ACC112 (cell line): ENCODE measurements around the gene ECHS1.

Experiments used
- H2AFZ ChIP-seq: fragments of 200-600 bp; sonication (generic); one replicate; pipeline ENCODE4 v1.6.0; 2017; ENCODE audit warnings: antibody characterized with exemption, low read length; ENCODE audit not compliant: unreplicated experiment
- H3K27ac ChIP-seq: fragments of 200-600 bp; sonication (generic); 2 replicates; pipeline ENCODE4 v1.5.1; 2014; ENCODE audit warnings: low read depth, mild to moderate bottlenecking, antibody characterized with exemption, low read length, moderate library complexity
- H3K27me3 ChIP-seq: fragments of 200-600 bp; sonication (generic); 2 replicates; pipeline ENCODE4 v1.6.1; 2014; ENCODE audit warnings: mild to moderate bottlenecking, antibody characterized with exemption, low read length, moderate library complexity, mixed read lengths; ENCODE audit not compliant: insufficient read depth
- H3K36me3 ChIP-seq: fragments of 200-600 bp; sonication (generic); 2 replicates; pipeline ENCODE4 v1.6.1; 2016; ENCODE audit warnings: mild to moderate bottlenecking, antibody characterized with exemption, low read length, moderate library complexity, mixed read lengths; ENCODE audit not compliant: insufficient read depth
- H3K4me1 ChIP-seq: fragments of 200-600 bp; sonication (generic); one replicate; pipeline ENCODE4 v1.6.1; 2016; ENCODE audit warnings: low read length, mixed read lengths; ENCODE audit not compliant: insufficient read depth, unreplicated experiment, control insufficient read depth
- H3K4me3 ChIP-seq: fragments of 200-600 bp; sonication (generic); 2 replicates; pipeline ENCODE4 v1.5.1; 2014; ENCODE audit warnings: mild to moderate bottlenecking, low read depth, low read length
- H3K79me2 ChIP-seq: fragments of 200-600 bp; sonication (generic); one replicate; pipeline ENCODE4 v1.6.0; 2016; ENCODE audit warnings: low read length; ENCODE audit not compliant: control insufficient read depth, unreplicated experiment, insufficient read depth

ECHS1 gene

DNA sequence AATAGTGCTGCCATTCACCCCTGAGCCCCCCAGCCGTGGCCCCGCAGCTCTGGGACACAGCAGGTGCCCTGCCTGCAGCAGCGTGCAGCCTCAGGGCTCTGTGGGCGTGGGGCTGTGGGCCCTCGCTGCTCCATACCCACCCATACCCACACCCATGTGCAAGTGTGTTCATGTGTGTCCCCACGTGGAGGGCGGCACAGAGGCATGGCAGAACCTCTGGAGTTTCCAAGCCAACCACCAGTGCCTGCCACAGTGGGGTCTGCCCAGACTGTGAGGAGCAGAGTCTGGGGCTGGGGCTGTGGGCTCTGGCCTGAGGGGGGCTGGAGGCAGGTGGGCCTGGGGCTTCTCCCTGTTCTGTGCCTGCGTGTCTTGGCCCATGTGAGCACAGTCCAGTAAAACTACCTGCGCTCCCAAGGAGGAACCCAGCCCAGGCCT is 23.6 kb downstream of the ECHS1 start:
- no peak overlapping the region for H3K27ac ChIP-seq
- no peak overlapping the region for H3K4me3 ChIP-seq
- H3K79me2 ChIP-seq: no peaks in the 10 kb centered on the region
- H3K36me3 ChIP-seq: no peaks in the 10 kb centered on the region
- H2AFZ ChIP-seq: no peak overlapping the region
- H3K27me3 ChIP-seq: peaks cover 6% of the 10 kb centered on the region; the same call in 1 of the 2 replicates
- H3K4me1 ChIP-seq: peaks cover 3% of the 10 kb centered on the region

- Histone ChIP-seq H3K36me3 (no peaks in the 10 kb centered on the region), H3K4me1 (peaks cover 3% of the 10 kb centered on the region), H3K4me3 (no peak overlapping the region), H3K79me2 (no peaks in the 10 kb centered on the region), H3K27me3 (peaks cover 6% of the 10 kb centered on the region; the same call in 1 of the 2 replicates), H2AFZ (no peak overlapping the region), H3K27ac (no peak overlapping the region)
Measured at GRCh38 chr10:133349160-133349568, 24.0 kb downstream of the ECHS1 start.

GRCh38 chr10:133347710-133348517 is 25.2 kb downstream of the ECHS1 start:
- Histone ChIP-seq H3K4me1 (peaks cover 3% of the 10 kb centered on the region), H3K27ac (no peak overlapping the region), H3K36me3 (no peaks in the 10 kb centered on the region), H3K4me3 (no peak overlapping the region), H3K27me3 (peaks cover 6% of the 10 kb centered on the region; the same call in 1 of the 2 replicates), H3K79me2 (no peaks in the 10 kb centered on the region), H2AFZ (no peak overlapping the region)

DNA sequence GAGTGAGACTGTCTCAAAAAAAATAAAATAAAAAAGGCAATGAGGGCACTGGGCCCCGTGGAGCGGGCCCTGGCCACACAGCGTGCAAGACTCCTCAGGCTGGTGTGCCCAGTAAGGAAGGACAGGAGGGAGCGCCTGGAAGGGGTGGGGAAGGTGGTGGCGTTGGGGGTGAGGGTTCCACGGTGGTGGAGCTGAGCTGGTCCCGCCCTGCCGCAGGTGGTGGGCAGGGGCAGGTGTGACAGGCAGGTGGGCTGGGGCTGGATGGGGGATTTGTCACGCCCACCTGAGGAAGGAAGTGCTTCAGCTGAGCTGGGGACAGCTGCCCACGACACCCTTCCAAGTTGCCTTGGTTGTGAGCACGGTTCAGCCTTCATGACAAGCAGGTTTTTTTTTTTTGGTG is 26.7 kb downstream of the ECHS1 start:
- Histone ChIP-seq H3K79me2 (no peaks in the 10 kb centered on the region), H3K27ac (no peak overlapping the region), H3K4me1 (peaks cover 3% of the 10 kb centered on the region), H3K27me3 (peaks cover 6% of the 10 kb centered on the region; the same call in 1 of the 2 replicates), H3K4me3 (no peak overlapping the region), H2AFZ (no peak overlapping the region), H3K36me3 (no peaks in the 10 kb centered on the region)

DNA sequence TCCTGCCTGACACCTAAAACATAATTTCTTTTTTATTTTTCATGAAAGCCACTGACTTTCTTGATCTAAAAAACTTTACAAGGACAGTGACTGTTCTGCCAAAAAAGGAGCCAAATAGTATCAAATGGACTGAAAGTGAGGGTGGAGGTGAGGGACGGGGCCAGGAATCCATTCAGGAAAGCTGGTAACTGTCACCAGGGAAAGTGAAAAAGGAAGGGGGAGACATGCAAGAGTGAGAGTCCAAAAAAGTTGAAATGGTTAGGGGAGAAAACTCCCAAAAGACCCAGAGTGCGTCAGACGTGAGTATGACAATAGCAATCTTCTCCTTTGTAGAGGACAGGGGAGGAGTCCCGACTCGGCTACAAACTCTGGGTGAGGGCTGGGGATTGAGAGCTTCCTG is 28.9 kb downstream of the ECHS1 start:
- no peak overlapping the region for H3K4me3 ChIP-seq
- H3K4me1 ChIP-seq: peaks cover 3% of the 10 kb centered on the region
- peaks cover 6% of the 10 kb centered on the region; the same call in 1 of the 2 replicates for H3K27me3 ChIP-seq
- no peaks in the 10 kb centered on the region for H3K79me2 ChIP-seq
- no peaks in the 10 kb centered on the region for H3K36me3 ChIP-seq
- H3K27ac ChIP-seq: no peak overlapping the region
- H2AFZ ChIP-seq: no peak overlapping the region

DNA sequence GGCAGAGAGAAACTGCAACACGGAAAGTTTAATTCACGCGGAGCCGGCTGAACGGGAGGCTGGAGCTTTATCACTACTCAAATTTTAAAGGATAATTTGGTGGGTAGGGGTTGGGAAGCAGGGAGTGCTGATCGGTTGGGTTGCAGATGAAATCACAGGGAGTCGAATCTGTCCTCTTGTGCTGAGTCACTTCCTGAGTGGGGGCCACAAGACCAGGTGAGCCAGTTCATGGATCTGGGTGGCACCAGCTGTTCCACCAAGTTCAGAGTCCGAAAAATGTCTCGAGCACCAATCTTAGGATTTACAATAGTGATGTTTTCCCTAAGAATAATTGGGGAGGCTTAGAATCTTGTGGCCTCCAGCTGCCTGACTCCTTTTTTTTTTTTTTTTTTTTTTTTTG is 29.6 kb downstream of the ECHS1 start:
- peaks cover 3% of the 10 kb centered on the region for H3K4me1 ChIP-seq
- no peaks in the 10 kb centered on the region for H3K79me2 ChIP-seq
- H3K27me3 ChIP-seq: peaks cover 6% of the 10 kb centered on the region; the same call in 1 of the 2 replicates
- no peak overlapping the region for H3K4me3 ChIP-seq
- no peak overlapping the region for H2AFZ ChIP-seq
- H3K36me3 ChIP-seq: no peaks in the 10 kb centered on the region
- H3K27ac ChIP-seq: no peak overlapping the region

GRCh38 chr10:133342942-133343341 is 30.2 kb downstream of the ECHS1 start:
- Histone ChIP-seq H3K27ac (no peak overlapping the region), H3K4me1 (no peaks in the 10 kb centered on the region), H3K79me2 (no peaks in the 10 kb centered on the region), H3K4me3 (no peak overlapping the region), H3K27me3 (peaks cover 6% of the 10 kb centered on the region; the same call in 1 of the 2 replicates), H2AFZ (no peak overlapping the region), H3K36me3 (no peaks in the 10 kb centered on the region)

DNA sequence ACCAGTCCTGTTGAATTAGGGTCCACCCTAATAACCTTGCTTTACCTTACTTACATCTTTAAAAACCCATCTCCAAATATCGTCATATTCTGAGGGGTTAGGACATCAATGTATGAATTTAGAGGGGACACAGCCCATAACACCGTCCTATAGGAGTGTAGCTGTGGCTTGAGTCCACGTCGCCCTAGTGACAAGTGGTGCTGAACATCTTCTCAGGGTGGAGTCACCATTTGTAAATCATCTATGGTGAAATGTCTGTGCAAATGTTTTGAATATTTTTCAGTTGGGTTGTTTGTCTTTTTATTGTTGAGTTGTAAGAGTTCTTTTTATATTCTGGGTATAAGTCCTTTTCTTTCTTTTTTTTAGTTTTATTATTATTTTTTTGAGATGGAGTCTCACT is 31.2 kb downstream of the ECHS1 start:
- no peaks in the 10 kb centered on the region for H3K79me2 ChIP-seq
- no peak overlapping the region for H3K27ac ChIP-seq
- H3K4me1 ChIP-seq: no peaks in the 10 kb centered on the region
- no peak overlapping the region for H2AFZ ChIP-seq
- H3K4me3 ChIP-seq: no peak overlapping the region
- no peaks in the 10 kb centered on the region for H3K36me3 ChIP-seq
- peaks cover 14% of the 10 kb centered on the region; the same call in 1 of the 2 replicates for H3K27me3 ChIP-seq

DNA sequence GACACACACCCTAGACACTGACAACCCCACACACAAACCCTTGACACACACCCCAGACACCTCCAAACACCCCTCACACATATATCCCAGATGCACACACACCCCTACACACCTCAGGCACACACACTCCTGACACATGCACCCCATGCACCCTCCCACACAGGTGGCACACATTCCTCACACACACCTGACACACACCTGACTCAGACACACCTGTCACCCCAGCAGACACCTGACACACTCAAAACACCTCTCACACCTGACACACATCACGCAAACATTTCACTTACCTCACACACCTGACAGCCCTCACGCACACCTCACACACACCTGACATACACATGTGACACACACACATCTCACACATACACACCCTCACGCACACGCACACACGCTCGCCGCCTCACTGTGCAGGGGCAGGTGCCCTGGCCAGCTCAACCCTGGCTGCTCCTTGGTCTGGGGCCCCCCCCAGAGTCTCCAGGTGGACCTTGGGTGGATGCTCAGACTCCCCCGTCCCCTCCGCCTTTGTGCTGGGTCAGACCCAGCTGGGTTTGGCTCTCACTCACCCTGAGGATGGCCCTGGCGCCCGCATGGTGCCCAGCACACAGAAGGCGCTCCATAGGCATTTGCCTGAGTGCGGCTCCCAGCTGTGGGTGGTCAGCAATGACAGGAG is 33.3 kb downstream of the ECHS1 start:
- Histone ChIP-seq H3K79me2 (no peaks in the 10 kb centered on the region), H3K4me3 (no peak overlapping the region), H2AFZ (no peak overlapping the region), H3K27me3 (peaks cover 32% of the 10 kb centered on the region), H3K27ac (no peak overlapping the region), H3K36me3 (no peaks in the 10 kb centered on the region), H3K4me1 (peaks cover 4% of the 10 kb centered on the region)

DNA sequence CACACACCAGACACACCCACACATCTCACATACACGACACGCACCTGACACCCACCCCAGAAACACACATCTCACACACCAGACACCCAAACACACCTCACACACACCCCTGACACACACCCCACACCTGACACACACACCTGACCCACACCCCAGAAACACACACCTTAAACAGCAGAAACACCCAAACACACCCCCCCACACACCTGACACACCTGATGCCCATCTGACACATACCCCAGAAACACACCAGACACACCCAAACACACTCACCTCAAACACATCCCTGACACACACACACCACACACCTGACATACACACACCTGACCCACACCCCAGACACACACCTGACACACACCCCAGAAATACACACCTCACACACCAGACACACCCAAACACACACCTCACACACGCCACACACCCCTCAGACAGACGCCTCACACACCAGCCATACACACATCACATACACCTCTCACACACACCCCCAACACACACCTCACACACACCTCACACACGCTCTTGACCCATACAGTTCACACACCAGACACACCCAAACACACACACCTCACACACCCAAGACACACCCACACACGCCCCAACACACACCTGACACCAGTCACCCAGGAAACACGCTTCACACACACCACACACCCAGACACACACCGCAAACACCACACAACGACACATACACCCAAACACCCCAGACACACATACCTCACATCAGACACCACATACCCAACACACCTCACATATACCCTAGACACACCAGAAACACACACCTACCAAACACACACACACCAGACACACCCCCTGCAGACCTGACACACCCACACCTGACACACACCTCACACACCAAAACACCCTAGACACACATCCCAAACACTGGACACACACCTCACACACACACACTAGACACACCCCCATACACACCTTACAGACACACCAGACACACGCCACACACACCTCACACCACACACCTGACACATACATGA is 34.8 kb downstream of the ECHS1 start:
- Histone ChIP-seq H3K36me3 (no peaks in the 10 kb centered on the region), H3K4me1 (peaks cover 5% of the 10 kb centered on the region), H3K27me3 (peaks cover 39% of the 10 kb centered on the region), H2AFZ (no peak overlapping the region), H3K27ac (no peak overlapping the region), H3K4me3 (no peak overlapping the region), H3K79me2 (no peaks in the 10 kb centered on the region)
